Breast epithelium (tissue), 4 donors: ENCODE measurements around the gene ASCC1. TPM values are rescaled to one million over a fixed set of nuclear protein-coding genes. Genes with fewer than 3 reads are reported as not detected.

ENCODE experiments used
- DNase-seq, 2 donors: peaks; one replicate each; pipeline ENCODE4 v3.0.0-alpha.2; 2019; ENCODE audit warnings: low spot score in 2 of 2
- H3K27ac ChIP-seq, 2 donors: fragments of 200-600 bp; sonication (generic) in 1 of 2; one replicate each; pipeline ENCODE4 v1.5.1; 2016 to 2019; ENCODE audit warnings: mild to moderate bottlenecking in 1 of 2
- H3K27me3 ChIP-seq, 2 donors: fragments of 200-600 bp; sonication (generic) in 1 of 2; one replicate each; pipeline versions ENCODE4 v1.5.1 to v1.6.0; 2017 to 2019; ENCODE audit warnings: control low read depth in 1 of 2, mild to moderate bottlenecking in 1 of 2
- H3K36me3 ChIP-seq: fragments of 200-600 bp; one replicate; pipeline ENCODE4 v1.5.1; 2019
- H3K4me1 ChIP-seq, 2 donors: fragments of 200-600 bp; sonication (generic); one replicate each; pipeline ENCODE4 v1.5.1; 2016 to 2019; ENCODE audit warnings: control low read depth in 1 of 2
- H3K4me3 ChIP-seq, 3 donors: fragments of 200-600 bp; sonication (generic); 1 replicate in 2 of 3; 2 replicates in 1 of 3; pipeline ENCODE4 v1.5.1; 2016 to 2019; ENCODE audit warnings: mild to moderate bottlenecking in 3 of 3, moderate library complexity in 2 of 3
- H3K9me3 ChIP-seq, 2 donors: fragments of 200-600 bp; sonication (generic) in 1 of 2; one replicate each; pipeline ENCODE4 v1.5.1; 2016 to 2019; ENCODE audit warnings: control low read depth in 1 of 2
- CTCF ChIP-seq, 3 donors: fragments of 450-650 bp; IDR thresholded peaks; one replicate each; pipeline ENCODE4 v1.5.1; 2016 to 2017; ENCODE audit warnings: antibody characterized with exemption in 3 of 3, mild to moderate bottlenecking in 3 of 3, moderate library complexity in 3 of 3
- POLR2A ChIP-seq: fragments of 450-650 bp; IDR thresholded peaks from one replicate; pipeline ENCODE4 v1.6.1; 2016; ENCODE audit warnings: antibody characterized with exemption, mild to moderate bottlenecking, moderate library complexity
- POLR2AphosphoS5 ChIP-seq, 3 donors: sonication (generic); formaldehyde crosslinking; IDR thresholded peaks; one replicate each; pipeline ENCODE4 v1.6.1; 2017; ENCODE audit warnings: antibody characterized with exemption in 3 of 3
- intact Hi-C: fragments of 100-400 bp; cut with DNase I; formaldehyde crosslinking; loops from one replicate; pipeline ENCODE4 v1.15.1; 2023; ENCODE audit warnings: low total_unique reads
- total RNA-seq, 3 donors: library from RNA; depleted of rRNA; stranded (reverse); fragments of >200 nt; gene quantifications; one replicate each; pipeline ENCODE4 v1.1.0, GENCODE V29; 2016

Gene ASCC1
- total RNA-seq, 3 donors from 2014 or later: 28.5 to 42.9 (median 29.6) TPM

- Histone ChIP-seq H3K4me3 (no peak overlapping the region), H3K4me1 (no peaks in the 10 kb centered on the region), H3K27ac (no peak overlapping the region), H3K36me3 (no peaks in the 10 kb centered on the region), H3K27me3 (no peaks in the 10 kb centered on the region), H3K9me3 (no peaks in the 10 kb centered on the region)
- intact Hi-C loops: no loop called here
- TF ChIP-seq POLR2A (no peak), CTCF (IDR thresholded peaks at IDR 0.05) (no peak), POLR2AphosphoS5 (IDR thresholded peaks at IDR 0.05) (no peak)
- no peak for DNase-seq
These were observed 108.6 kb downstream of the ASCC1 start for GRCh38 chr10:72107325-72108003.

GRCh38 chr10:72106896-72107295, 109.2 kb downstream of the ASCC1 start:
- no peaks in the 10 kb centered on the region for H3K4me1 ChIP-seq
- H3K27ac ChIP-seq: no peak overlapping the region
- no peaks in the 10 kb centered on the region for H3K36me3 ChIP-seq
- no peaks in the 10 kb centered on the region for H3K27me3 ChIP-seq
- intact Hi-C loops: no loop called here
- no peaks in the 10 kb centered on the region for H3K9me3 ChIP-seq
- DNase-seq: no peak
- TF ChIP-seq POLR2AphosphoS5 (IDR thresholded peaks at IDR 0.05) (no peak), CTCF (IDR thresholded peaks at IDR 0.05) (no peak), POLR2A (no peak)
- no peak overlapping the region for H3K4me3 ChIP-seq

- Histone ChIP-seq H3K9me3 (no peaks in the 10 kb centered on the region), H3K4me3 (no peak overlapping the region), H3K4me1 (no peaks in the 10 kb centered on the region), H3K27me3 (no peaks in the 10 kb centered on the region), H3K27ac (no peak overlapping the region), H3K36me3 (no peaks in the 10 kb centered on the region)
- TF ChIP-seq POLR2A (no peak), CTCF (IDR thresholded peaks at IDR 0.05) (no peak), POLR2AphosphoS5 (IDR thresholded peaks at IDR 0.05) (no peak)
- no peak for DNase-seq
- intact Hi-C loops: no loop called here
These were observed 109.8 kb downstream of the ASCC1 start for GRCh38 chr10:72106154-72106849.

- Histone ChIP-seq H3K4me1 (no peaks in the 10 kb centered on the region), H3K27me3 (no peaks in the 10 kb centered on the region), H3K27ac (no peak overlapping the region), H3K36me3 (no peaks in the 10 kb centered on the region), H3K9me3 (no peaks in the 10 kb centered on the region), H3K4me3 (no peak overlapping the region)
- TF ChIP-seq POLR2AphosphoS5 (IDR thresholded peaks at IDR 0.05): no peak
- TF ChIP-seq CTCF (IDR thresholded peaks at IDR 0.05): no peak
- TF ChIP-seq POLR2A: no peak
- intact Hi-C loops: no loop called here
- no peak for DNase-seq
These were observed 110.4 kb downstream of the ASCC1 start for GRCh38 chr10:72105710-72106109.

- Histone ChIP-seq H3K9me3 (no peaks in the 10 kb centered on the region), H3K36me3 (no peaks in the 10 kb centered on the region), H3K4me3 (no peak overlapping the region), H3K27me3 (no peaks in the 10 kb centered on the region), H3K27ac (peak overlapping the region; percentile 53 to 76), H3K4me1 (no peaks in the 10 kb centered on the region)
- no peak for TF ChIP-seq POLR2A
- TF ChIP-seq CTCF (IDR thresholded peaks at IDR 0.05): no peak
- TF ChIP-seq POLR2AphosphoS5 (IDR thresholded peaks at IDR 0.05): no peak
- DNase-seq: no peak
- intact Hi-C loops: no loop called here
These were observed 111.0 kb downstream of the ASCC1 start for GRCh38 chr10:72105098-72105475.
